ENCODE results near the gene CELF3.

The CELF3 gene

GRCh38 chr1:151686561-151686960 is 30.0 kb downstream of the CELF3 start:
- no peak for TF ChIP-seq FOXM1 (IDR thresholded peaks at IDR 0.05; ENCODE audit: borderline replicate concordance, low read depth)
- no peak for TF ChIP-seq CEBPB (IDR thresholded peaks at IDR 0.05)
- no peak for TF ChIP-seq TEAD4 (IDR thresholded peaks at IDR 0.05)
- no peak for TF ChIP-seq MAX (IDR thresholded peaks at IDR 0.05)
- no peak for TF ChIP-seq TAF1 (IDR thresholded peaks at IDR 0.05; ENCODE audit: low read depth)
- no peak for TF ChIP-seq EP300 (IDR thresholded peaks at IDR 0.05; ENCODE audit: borderline replicate concordance)
- no peak for TF ChIP-seq YY1 (IDR thresholded peaks at IDR 0.05; ENCODE audit: low read depth)
- no peak for TF ChIP-seq REST (IDR thresholded peaks at IDR 0.05; ENCODE audit: low read depth)
- TF ChIP-seq CREB1 (IDR thresholded peaks at IDR 0.05; ENCODE audit: low read depth) = no peak
- TF ChIP-seq NFIC (IDR thresholded peaks at IDR 0.05) = no peak
- TF ChIP-seq TCF12 (IDR thresholded peaks at IDR 0.05; ENCODE audit: low read depth) = no peak
- TF ChIP-seq RAD21 (IDR thresholded peaks at IDR 0.05; ENCODE audit: low read depth) = no peak
- TF ChIP-seq ZBTB7A (IDR thresholded peaks at IDR 0.05; ENCODE audit: low read depth) = no peak
- TF ChIP-seq EGR1 (IDR thresholded peaks at IDR 0.05) = no peak

GRCh38 chr1:151684128-151684527 is 32.5 kb downstream of the CELF3 start:
- TF ChIP-seq YY1 (IDR thresholded peaks at IDR 0.05; ENCODE audit: low read depth) = no peak
- no peak for TF ChIP-seq USF1 (IDR thresholded peaks at IDR 0.05)
- no peak for TF ChIP-seq CREB1 (IDR thresholded peaks at IDR 0.05; ENCODE audit: low read depth)
- TF ChIP-seq TAF1 (IDR thresholded peaks at IDR 0.05; ENCODE audit: low read depth) = no peak
- no peak for TF ChIP-seq FOXM1 (IDR thresholded peaks at IDR 0.05; ENCODE audit: borderline replicate concordance, low read depth)

GRCh38 chr1:151681923-151682322 is 34.7 kb downstream of the CELF3 start:
- peak; percentile 72 for TF ChIP-seq TEAD4 (IDR thresholded peaks at IDR 0.05)
- TF ChIP-seq NFIC (IDR thresholded peaks at IDR 0.05) = peak; percentile 19; the same call in 1 of the 2 replicates
- no peak for TF ChIP-seq EP300 (IDR thresholded peaks at IDR 0.05; ENCODE audit: borderline replicate concordance)
- TF ChIP-seq USF1 (IDR thresholded peaks at IDR 0.05) = no peak

- TF ChIP-seq CREB1 (IDR thresholded peaks at IDR 0.05; ENCODE audit: low read depth) (no peak), CEBPB (IDR thresholded peaks at IDR 0.05) (no peak), YY1 (IDR thresholded peaks at IDR 0.05; ENCODE audit: low read depth) (no peak), TEAD4 (IDR thresholded peaks at IDR 0.05) (peak; percentile 42; the same call in 1 of the 2 replicates), RAD21 (IDR thresholded peaks at IDR 0.05; ENCODE audit: low read depth) (no peak), EGR1 (IDR thresholded peaks at IDR 0.05) (no peak), EP300 (IDR thresholded peaks at IDR 0.05; ENCODE audit: borderline replicate concordance) (peak; percentile 31; the same call in 1 of the 2 replicates)
Measured at GRCh38 chr1:151680826-151681225, 35.8 kb downstream of the CELF3 start.

- TF ChIP-seq TEAD4 (IDR thresholded peaks at IDR 0.05) (no peak), TCF12 (IDR thresholded peaks at IDR 0.05; ENCODE audit: low read depth) (no peak), REST (IDR thresholded peaks at IDR 0.05; ENCODE audit: low read depth) (no peak), CEBPB (IDR thresholded peaks at IDR 0.05) (no peak), TAF1 (IDR thresholded peaks at IDR 0.05; ENCODE audit: low read depth) (no peak), RAD21 (IDR thresholded peaks at IDR 0.05; ENCODE audit: low read depth) (no peak), MAX (IDR thresholded peaks at IDR 0.05) (no peak), EP300 (IDR thresholded peaks at IDR 0.05; ENCODE audit: borderline replicate concordance) (no peak), USF1 (IDR thresholded peaks at IDR 0.05) (no peak)
Measured at GRCh38 chr1:151680391-151680790, 36.2 kb downstream of the CELF3 start.

- peak; percentile 55; the same call in 1 of the 2 replicates for TF ChIP-seq REST (IDR thresholded peaks at IDR 0.05; ENCODE audit: low read depth)
- TF ChIP-seq ZBTB7A (IDR thresholded peaks at IDR 0.05; ENCODE audit: low read depth) = no peak
- no peak for TF ChIP-seq RAD21 (IDR thresholded peaks at IDR 0.05; ENCODE audit: low read depth)
Measured at GRCh38 chr1:151673407-151673806, 43.2 kb downstream of the CELF3 start.
